GM08714 (cell line): ENCODE results near the gene KIAA0825.

Experiments used
- H3K4me3 ChIP-seq: fragments of 200-500 bp; sonication (Bioruptor generic); 2 replicates; pipeline ENCODE4 v1.5.1; 2014; ENCODE audit warnings: mild to moderate bottlenecking, low read length, inconsistent platforms
- ZNF274 ChIP-seq: IDR thresholded peaks from 2 replicates; pipeline ENCODE4 v1.6.1; 2012; ENCODE audit warnings: mild to moderate bottlenecking, low read depth, low read length

The KIAA0825 gene

GRCh38 chr5:94268226-94268625 is 350.2 kb downstream of the KIAA0825 start:
- TF ChIP-seq ZNF274, result no peak
- H3K4me3 ChIP-seq, result no peak overlapping the region

GRCh38 chr5:94267350-94267899 is 351.0 kb downstream of the KIAA0825 start:
- TF ChIP-seq ZNF274, result no peak
- no peak overlapping the region for H3K4me3 ChIP-seq

GRCh38 chr5:94266170-94266569 is 352.2 kb downstream of the KIAA0825 start:
- no peak for TF ChIP-seq ZNF274
- no peak overlapping the region for H3K4me3 ChIP-seq

- no peak for TF ChIP-seq ZNF274
- no peak overlapping the region for H3K4me3 ChIP-seq
Measured at GRCh38 chr5:94263068-94263467, 355.3 kb downstream of the KIAA0825 start.

- H3K4me3 ChIP-seq, result no peak overlapping the region
- no peak for TF ChIP-seq ZNF274
Measured at GRCh38 chr5:94260096-94260495, 358.3 kb downstream of the KIAA0825 start.

- TF ChIP-seq ZNF274, result no peak
- no peak overlapping the region for H3K4me3 ChIP-seq
Measured at GRCh38 chr5:94254214-94254613, 364.2 kb downstream of the KIAA0825 start.

- no peak overlapping the region for H3K4me3 ChIP-seq
- no peak for TF ChIP-seq ZNF274
Measured at GRCh38 chr5:94250985-94251384, 367.4 kb downstream of the KIAA0825 start.

- TF ChIP-seq ZNF274, result no peak
- H3K4me3 ChIP-seq, result no peak overlapping the region
Measured at GRCh38 chr5:94249430-94249829, 369.0 kb downstream of the KIAA0825 start.

- no peak for TF ChIP-seq ZNF274
- no peak overlapping the region for H3K4me3 ChIP-seq
Measured at GRCh38 chr5:94248175-94248875, 370.1 kb downstream of the KIAA0825 start.

- TF ChIP-seq ZNF274, result no peak
- no peak overlapping the region for H3K4me3 ChIP-seq
Measured at GRCh38 chr5:94245608-94246007, 372.8 kb downstream of the KIAA0825 start.

GRCh38 chr5:94244921-94245320 is 373.5 kb downstream of the KIAA0825 start:
- no peak overlapping the region for H3K4me3 ChIP-seq
- no peak for TF ChIP-seq ZNF274

GRCh38 chr5:94243612-94244011 is 374.8 kb downstream of the KIAA0825 start:
- no peak for TF ChIP-seq ZNF274
- no peak overlapping the region for H3K4me3 ChIP-seq

GRCh38 chr5:94240993-94241651 is 377.3 kb downstream of the KIAA0825 start:
- no peak for TF ChIP-seq ZNF274
- no peak overlapping the region for H3K4me3 ChIP-seq

GRCh38 chr5:94240596-94240992 is 377.8 kb downstream of the KIAA0825 start:
- TF ChIP-seq ZNF274, result no peak
- H3K4me3 ChIP-seq, result no peak overlapping the region

- no peak overlapping the region for H3K4me3 ChIP-seq
- no peak for TF ChIP-seq ZNF274
Measured at GRCh38 chr5:94240134-94240533, 378.3 kb downstream of the KIAA0825 start.
